ENCODE measurements around the gene PRKG1. TPM values are rescaled to one million over a fixed set of nuclear protein-coding genes. Genes with fewer than 3 reads are reported as not detected.

Gene PRKG1
- total RNA-seq, 4 donors from 2014 or later: 26.5 to 72.3 (median 58.1) TPM

- H3K4me3 ChIP-seq (replicated peaks in 1 of 3): no peak overlapping the region
- H3K36me3 ChIP-seq: no peaks in the 10 kb centered on the region
- no peaks in the 10 kb centered on the region for H3K9me3 ChIP-seq
- H3K27me3 ChIP-seq: no peaks in the 10 kb centered on the region
- H3K27ac ChIP-seq: peak overlapping the region in 1 of 3 donors; percentile 34
- 53 to 57% methylated on average over 6 of the region's 6 CpGs for WGBS, 2 donors
- intact Hi-C loops (cut with DNase I): loop anchor here (5.0 kb wide), 1 partner anchor 360 kb away; no protein-coding TSS in a partner anchor
- H3K4me1 ChIP-seq: peaks cover 6 to 7% of the 10 kb centered on the region in 2 donors
- peak; percentile 72 to 79 for DNase-seq
- TF ChIP-seq CTCF (IDR thresholded peaks at IDR 0.05) (peak; percentile 70 to 93 (median 78)), POLR2A (IDR thresholded peaks at IDR 0.05) (no peak)
Observed at GRCh38 chr10:51422311-51423120, 348.2 kb downstream of the PRKG1 start.

- no peak overlapping the region for H3K27ac ChIP-seq
- intact Hi-C loops (cut with DNase I): loop anchor here (5.0 kb wide), 1 partner anchor 361 kb away; no protein-coding TSS in a partner anchor
- DNase-seq: no peak
- H3K4me3 ChIP-seq (replicated peaks in 1 of 3): no peak overlapping the region
- H3K27me3 ChIP-seq: no peaks in the 10 kb centered on the region
- no peaks in the 10 kb centered on the region for H3K9me3 ChIP-seq
- H3K36me3 ChIP-seq: no peaks in the 10 kb centered on the region
- 64 to 66% methylated on average over 4 of the region's 4 CpGs for WGBS, 2 donors
- TF ChIP-seq CTCF (IDR thresholded peaks at IDR 0.05) (no peak), POLR2A (IDR thresholded peaks at IDR 0.05) (no peak)
- peaks cover 6 to 7% of the 10 kb centered on the region in 2 donors for H3K4me1 ChIP-seq
Observed at GRCh38 chr10:51423121-51423452, 348.8 kb downstream of the PRKG1 start.

- Histone ChIP-seq H3K4me1 (peaks cover 6 to 7% of the 10 kb centered on the region in 2 donors), H3K27me3 (no peaks in the 10 kb centered on the region), H3K4me3 (replicated peaks in 1 of 3) (no peak overlapping the region), H3K36me3 (no peaks in the 10 kb centered on the region), H3K9me3 (no peaks in the 10 kb centered on the region), H3K27ac (no peak overlapping the region)
- TF ChIP-seq CTCF (IDR thresholded peaks at IDR 0.05): no peak
- TF ChIP-seq POLR2A (IDR thresholded peaks at IDR 0.05): no peak
- DNase-seq: peak in 1 of 2 donors; percentile 2
- 77 to 79% methylated on average over 3 of the region's 3 CpGs for WGBS, 2 donors
- intact Hi-C loops (cut with DNase I): no loop called here
Observed at GRCh38 chr10:51425431-51425830, 351.1 kb downstream of the PRKG1 start.

GRCh38 chr10:51427758-51428157 lies 353.5 kb downstream of the PRKG1 start:
- H3K4me3 ChIP-seq (replicated peaks in 1 of 3): no peak overlapping the region
- TF ChIP-seq CTCF (IDR thresholded peaks at IDR 0.05): no peak
- no peak for TF ChIP-seq POLR2A (IDR thresholded peaks at IDR 0.05)
- 96 to 98% methylated on average over 2 of the region's 2 CpGs for WGBS, 2 donors
- DNase-seq: no peak
- H3K36me3 ChIP-seq: no peaks in the 10 kb centered on the region
- intact Hi-C loops (cut with DNase I): no loop called here
- H3K27ac ChIP-seq: no peak overlapping the region
- H3K27me3 ChIP-seq: no peaks in the 10 kb centered on the region
- no peaks in the 10 kb centered on the region for H3K9me3 ChIP-seq
- no peaks in the 10 kb centered on the region for H3K4me1 ChIP-seq

- Histone ChIP-seq H3K4me3 (replicated peaks in 1 of 3) (no peak overlapping the region), H3K9me3 (no peaks in the 10 kb centered on the region), H3K27ac (no peak overlapping the region), H3K4me1 (no peaks in the 10 kb centered on the region), H3K27me3 (no peaks in the 10 kb centered on the region), H3K36me3 (no peaks in the 10 kb centered on the region)
- WGBS, 2 donors: 56 to 57% methylated on average over 1 of the region's 1 CpG
- DNase-seq: no peak
- TF ChIP-seq CTCF (IDR thresholded peaks at IDR 0.05): no peak
- TF ChIP-seq POLR2A (IDR thresholded peaks at IDR 0.05): no peak
- intact Hi-C loops (cut with DNase I): no loop called here
Observed at GRCh38 chr10:51430506-51430905, 356.2 kb downstream of the PRKG1 start.
